Epithelial cell of prostate (primary cell): Measurements from ENCODE around the gene MALL.
"Not testable (repeated sequence)": the region's sequence is repeated elsewhere in the genome, so short reads cannot be mapped to it uniquely, and the experiment has no call there.

Experiments used
- DNase-seq: peaks from one replicate; pipeline ENCODE4 v3.0.0-alpha.2; 2011; ENCODE audit warnings: low read depth, low spot score
- H3K27ac ChIP-seq: fragments of 450-650 bp; 2 replicates; pipeline ENCODE4 v1.5.1; 2017; ENCODE audit warnings: mild to moderate bottlenecking

MALL gene

DNA sequence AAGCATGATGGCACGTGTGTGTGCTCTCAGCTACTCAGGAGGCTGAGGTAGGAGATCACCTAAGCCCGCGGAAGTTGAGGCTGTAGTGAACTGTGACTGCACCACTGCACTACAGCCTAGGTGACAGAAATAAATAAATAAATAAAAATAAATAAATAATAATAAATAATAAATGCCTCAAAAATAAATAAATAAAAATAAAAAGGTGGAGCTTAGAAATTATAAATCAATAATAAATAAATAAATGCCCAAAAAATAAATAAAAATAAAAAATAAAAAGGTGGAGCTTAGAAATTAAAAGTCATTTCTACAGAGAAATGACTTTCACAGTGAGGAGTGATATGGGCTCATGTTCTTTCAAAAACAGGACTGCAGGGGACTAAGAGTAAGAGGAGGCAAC is 6.0 kb upstream of the MALL start:
- DNase-seq: no peak
- H3K27ac ChIP-seq: no peak overlapping the region

DNA sequence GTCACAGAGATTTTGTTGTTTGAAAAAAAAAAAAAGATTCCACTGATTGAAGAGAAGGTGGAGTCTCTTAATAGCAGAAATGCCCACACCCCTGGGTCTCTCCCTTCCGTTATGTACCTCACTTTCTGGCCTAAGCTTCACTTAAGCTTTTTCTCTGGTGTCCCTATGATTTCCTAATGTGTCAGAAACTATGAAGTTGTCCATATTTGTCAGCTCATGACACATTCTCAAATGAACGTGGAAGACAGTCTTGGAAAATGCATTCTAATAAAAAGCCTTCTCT is 5.4 kb upstream of the MALL start:
- no peak for DNase-seq
- H3K27ac ChIP-seq: no peak overlapping the region

DNA sequence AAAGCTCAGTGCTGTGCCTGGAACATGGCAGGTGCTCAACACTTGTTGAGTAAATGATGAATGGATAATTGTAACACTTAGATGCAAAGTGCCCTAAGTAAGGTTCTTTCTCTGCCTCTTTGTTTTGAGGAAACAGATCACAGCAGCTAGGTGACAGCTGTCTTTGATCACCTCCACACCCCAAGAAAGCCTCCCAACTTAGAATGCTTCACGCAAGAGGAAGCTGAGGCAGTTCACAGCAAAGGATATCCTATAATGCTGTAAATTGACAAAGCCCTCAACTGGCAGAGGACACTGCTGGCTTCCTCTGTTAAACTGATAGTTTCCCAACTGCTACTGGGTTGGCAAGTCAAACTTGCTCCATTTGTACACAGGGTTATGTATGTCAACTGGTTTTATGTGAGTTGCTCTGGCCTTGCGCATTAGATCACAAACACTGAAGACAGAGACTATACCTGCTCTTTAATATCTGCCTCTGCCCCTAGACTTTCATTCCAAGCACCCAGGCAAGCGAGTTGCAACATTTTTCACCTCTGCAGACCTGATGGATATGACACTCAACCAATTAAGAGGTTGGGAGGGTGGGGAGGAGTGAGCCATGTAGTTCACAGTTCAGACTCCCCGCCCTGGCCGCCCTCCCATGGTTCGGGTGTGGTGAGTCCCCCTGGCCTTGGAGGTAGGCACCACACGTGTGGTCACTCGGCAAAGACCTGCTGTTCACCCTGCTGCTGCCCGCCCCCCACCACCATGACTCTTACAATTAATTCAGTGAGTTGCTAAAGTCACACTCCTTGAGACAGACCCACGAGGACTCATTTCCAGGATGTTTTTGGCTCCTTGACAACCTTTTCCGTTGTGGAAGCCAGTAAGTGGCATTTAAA is 4.8 kb upstream of the MALL start:
- DNase-seq: no peak
- no peak overlapping the region for H3K27ac ChIP-seq

DNA sequence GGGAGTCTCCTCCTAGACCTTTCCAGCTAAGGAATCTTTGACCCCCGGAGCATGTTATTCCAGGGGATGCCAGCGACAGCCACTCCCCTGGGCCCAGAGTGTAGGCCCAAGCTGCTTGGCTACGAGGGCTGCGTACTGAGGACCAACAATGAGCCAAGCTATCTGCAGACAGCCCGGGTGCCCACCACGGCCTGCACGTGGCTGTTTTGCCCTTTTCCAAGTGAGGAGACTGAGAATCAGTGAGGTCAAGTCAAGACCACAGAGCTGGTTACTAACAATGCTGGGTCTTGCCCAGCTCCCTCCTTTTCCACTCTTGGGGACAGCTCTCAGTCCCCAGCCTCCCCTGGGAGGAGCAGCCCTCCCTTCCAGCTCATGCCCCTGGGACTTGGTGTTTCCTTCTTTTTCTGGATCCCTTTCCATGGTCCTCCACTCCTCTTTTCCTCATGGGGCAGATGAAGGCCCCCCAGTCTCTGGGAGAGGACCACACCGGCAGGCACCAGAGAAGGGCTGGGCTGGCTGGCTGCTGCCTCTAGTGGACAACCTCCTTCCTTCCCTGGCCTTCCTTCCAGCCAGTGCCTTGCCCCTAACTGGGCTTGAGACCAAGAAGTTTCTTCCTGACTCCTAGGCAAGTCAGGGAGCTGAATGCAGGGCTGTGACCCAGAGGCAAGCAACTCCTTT is 550 bp upstream of the MALL start:
- peak overlapping the region; percentile 100 for H3K27ac ChIP-seq
- DNase-seq: no peak

DNA sequence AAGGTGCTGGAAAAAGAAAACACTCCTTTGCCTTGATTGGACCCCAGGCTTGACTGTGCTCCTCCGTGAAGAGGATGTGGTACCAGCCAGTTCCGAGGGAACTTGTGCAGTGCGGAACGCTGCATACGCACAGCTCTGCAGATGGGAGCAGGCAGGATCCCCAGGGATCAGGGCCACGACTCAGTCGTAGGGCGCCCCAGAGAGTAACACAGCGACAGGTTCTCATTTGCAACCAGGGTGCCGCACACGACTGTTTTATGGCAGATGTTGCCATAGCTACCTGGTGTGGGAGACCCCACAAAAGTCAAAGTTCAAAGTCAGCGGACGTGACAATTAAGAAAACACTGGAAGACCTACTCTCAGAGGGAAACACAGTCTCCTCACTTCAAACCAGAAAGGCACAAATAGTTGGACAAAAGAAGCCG is 779 bp downstream of the MALL start:
- H3K27ac ChIP-seq: peak overlapping the region; percentile 100
- DNase-seq: no peak

DNA sequence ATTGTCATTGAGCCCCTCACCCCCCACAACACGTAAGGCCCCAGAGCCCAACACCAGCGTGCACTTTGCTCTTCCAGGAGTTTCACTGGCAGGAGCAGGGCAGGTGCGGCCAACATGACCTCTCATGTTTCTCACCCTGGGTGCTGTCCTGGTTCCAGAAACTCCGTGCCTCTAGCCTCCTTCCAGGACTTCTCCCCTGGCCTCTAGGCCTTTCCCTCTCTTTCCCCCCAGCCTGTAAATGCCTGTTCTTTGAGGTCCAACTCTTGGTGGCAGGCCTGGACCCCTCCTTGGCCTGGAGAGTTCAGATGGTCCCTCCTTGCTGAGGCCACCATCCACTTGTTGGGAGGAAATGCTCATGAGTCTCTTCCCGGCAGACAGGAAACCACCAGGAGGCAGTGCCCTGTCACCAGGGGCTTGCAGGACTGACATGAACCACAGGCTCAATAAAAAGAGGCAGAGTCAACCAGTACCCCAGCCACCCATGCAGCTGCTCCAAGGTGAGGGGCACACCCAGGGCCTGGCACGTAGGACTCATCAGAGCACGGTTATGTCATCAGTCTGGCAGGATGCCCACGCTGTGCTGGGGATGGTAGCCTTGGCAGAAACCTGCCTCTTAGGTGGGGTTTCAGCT is 1.5 kb downstream of the MALL start:
- peak; percentile 68 for DNase-seq

DNA sequence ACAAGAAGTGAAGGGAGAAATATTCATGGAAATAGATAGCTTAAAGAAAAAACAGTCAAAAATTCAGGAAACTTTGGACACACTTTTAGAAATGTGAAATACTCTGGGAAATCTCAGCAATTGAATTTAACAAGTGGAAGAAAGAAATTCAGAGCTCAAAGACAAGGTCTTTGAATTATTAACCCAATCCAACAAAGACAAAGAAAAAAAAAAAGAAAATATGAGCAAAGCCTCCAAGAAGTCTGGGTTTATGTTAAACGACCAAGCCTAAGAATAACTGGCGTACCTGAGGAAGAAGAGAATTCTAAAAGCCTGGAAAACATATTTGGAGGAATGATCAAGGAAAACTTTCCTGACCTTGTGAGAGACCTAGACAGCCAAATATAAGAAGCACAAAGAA is 7.3 kb downstream of the MALL start:
- H3K27ac ChIP-seq: peak overlapping the region; percentile 100
- not testable (repeated sequence) for DNase-seq

More for the DNA sequence above, 1.5 kb downstream of the MALL start:
- H3K27ac ChIP-seq: peak overlapping the region; percentile 100

DNA sequence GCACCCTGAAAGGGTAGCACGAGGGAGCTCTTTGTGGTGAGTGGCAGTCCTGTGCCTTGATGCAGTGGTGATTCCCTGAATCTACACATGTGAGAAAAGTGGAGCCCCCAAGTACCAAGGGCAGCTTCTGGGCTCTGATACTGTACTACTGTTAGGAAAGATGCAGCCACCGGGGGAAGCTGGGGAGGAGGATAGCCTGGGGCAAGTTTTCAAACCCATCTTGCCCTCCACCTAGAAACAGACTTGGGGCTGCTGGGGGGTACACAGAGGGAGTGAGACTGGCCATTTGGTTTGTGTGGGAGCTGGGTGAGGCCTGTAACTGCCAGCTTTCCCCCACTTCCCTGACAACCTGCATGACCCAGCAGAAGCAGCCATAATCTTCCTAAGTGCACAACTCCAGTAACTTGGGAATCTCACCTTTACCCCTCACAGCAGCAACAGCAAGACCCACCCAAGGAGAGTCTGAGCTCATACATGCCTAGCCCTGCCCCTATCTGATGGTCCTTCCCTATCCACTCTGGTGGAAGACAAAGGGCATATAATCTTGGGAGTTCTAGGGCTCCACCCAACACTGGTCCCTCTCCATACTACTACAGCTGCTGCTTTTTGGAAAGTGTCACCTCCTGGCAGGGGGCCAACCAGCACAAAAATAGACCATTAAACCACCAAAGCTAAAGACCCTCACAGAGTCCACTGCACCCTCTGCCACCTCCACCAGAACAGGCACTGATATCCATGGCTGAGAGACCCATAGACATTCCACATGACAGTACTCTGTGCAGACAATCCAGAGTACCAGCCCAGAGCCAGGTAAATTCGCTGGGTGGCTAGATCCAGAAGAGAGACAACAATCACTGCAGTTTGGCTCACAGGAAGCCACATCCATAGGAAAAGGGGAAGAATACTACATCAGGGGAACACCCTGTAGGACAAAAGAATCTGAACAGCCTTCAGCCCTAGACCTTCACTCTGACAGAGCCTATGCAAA is 8.2 kb downstream of the MALL start:
- H3K27ac ChIP-seq: peak overlapping the region; percentile 100

DNA sequence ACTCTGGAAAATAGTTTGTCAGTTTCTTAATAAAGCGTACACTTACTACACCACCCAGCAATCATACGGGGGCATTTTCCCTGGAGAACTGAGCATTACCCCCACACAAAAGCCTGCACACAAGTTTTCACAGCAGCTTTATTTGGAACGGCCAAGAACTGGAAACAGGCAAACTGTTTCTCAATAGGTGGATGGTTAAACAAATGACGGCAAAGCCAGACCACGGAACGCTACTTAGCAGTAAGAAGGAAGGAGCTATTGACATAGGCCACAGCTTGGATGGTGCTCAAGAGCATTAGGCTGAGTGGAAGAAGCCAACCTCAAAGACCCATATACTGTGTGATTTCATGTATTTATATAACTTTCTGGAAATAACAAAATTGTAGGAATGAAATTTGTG is 9.0 kb downstream of the MALL start:
- H3K27ac ChIP-seq: peak overlapping the region; percentile 100
- DNase-seq: no peak

More for the DNA sequence above, 8.2 kb downstream of the MALL start:
- no peak for DNase-seq

DNA sequence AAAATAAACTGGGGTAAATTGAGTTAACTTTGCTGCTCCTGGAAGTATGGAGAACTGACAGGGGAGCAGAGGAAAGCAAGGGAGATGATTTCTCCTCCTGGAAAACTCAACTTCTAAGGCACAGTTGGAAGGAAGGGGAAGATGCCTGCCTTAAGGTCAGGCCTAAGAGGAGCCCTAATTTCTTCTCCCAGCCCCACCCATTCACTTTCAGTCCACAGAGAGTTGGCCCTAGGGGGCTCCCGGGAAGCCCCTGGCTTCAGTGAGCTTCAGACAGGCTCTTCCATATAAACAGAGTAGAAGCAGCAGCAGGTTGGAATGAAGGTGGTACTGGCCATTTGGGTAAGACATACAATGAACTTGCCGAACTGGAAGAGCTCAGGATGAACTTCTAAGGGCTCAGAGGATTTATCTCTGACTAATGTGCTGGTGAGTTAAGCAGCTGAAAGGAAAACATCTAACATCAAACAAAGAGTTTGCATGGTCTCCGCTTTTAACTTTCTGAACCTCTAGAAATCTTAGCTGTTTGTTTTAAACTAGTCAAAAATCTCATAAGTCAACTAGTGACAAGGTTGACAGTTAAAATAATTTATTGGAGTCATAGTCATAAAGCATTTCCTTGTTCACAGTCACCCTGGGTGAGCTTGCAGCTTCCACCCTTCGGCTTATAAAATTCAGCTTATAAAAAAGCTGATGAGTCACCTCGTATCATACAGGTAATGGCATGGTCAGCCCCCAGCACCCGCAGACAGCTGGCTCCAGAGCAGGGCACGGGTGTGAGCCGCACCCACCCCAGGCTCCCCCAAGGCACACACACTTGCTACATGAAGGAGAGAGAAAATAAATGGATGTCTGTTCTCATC is 9.8 kb downstream of the MALL start:
- peak overlapping the region; percentile 100 for H3K27ac ChIP-seq

DNA sequence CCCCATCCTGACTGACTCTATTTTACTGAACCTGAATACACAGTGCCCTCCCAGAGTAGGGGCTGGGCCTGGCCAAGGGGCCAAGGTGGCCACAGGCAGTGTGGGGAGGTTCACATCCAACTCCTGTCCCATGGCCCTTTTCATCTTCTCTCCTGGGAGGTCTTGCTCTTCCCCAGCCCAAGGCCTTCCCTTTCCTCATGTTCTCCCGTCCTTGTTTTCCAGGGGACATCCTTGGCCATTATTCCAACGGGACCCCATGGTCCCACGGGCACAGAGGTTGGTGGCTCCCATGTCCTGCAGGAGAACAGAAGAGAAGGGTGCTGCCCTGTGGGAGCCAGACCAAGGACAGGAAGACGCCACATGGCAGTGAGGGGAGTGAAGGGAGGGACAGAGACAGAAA is 10.4 kb downstream of the MALL start:
- DNase-seq: no peak
- peak overlapping the region; percentile 100 for H3K27ac ChIP-seq

More for the DNA sequence above, 9.8 kb downstream of the MALL start:
- DNase-seq: peak; percentile 96

DNA sequence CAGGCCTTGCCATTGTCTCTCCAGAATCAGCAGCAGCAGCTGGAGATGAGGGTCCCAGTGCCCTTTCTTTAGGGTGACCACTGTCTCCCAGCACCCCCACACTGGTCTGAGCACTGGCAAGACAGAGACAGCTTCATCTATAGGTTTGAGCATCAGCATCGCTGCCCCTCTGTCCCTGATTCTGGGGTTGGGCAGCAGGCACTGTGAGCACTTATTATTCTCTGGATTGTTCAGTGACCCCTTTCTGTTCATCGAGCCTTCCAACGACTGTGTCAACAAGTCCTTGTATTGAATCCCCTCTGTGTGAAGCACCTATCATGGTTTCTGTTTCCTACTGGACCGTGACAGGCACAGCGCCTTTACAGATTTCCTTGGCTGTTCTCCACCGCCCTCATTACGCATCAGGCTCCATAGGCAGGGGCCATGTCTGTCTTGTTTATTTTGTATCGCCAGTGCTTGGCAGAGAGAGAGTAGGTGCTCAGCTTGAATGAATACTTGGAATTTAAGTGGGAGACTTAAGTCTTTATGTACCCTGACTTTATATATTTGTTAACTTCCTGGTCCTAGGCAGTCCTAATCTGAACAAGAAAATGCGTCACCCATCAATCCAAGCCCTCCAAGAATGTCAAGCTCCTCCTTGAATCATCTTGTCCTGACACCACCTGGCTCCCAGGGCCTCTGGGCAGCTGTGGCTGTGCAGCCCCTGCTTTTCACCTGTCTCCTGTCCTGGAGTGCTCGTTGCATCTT is 11.4 kb downstream of the MALL start:
- DNase-seq: no peak
- H3K27ac ChIP-seq: peak overlapping the region; percentile 100

DNA sequence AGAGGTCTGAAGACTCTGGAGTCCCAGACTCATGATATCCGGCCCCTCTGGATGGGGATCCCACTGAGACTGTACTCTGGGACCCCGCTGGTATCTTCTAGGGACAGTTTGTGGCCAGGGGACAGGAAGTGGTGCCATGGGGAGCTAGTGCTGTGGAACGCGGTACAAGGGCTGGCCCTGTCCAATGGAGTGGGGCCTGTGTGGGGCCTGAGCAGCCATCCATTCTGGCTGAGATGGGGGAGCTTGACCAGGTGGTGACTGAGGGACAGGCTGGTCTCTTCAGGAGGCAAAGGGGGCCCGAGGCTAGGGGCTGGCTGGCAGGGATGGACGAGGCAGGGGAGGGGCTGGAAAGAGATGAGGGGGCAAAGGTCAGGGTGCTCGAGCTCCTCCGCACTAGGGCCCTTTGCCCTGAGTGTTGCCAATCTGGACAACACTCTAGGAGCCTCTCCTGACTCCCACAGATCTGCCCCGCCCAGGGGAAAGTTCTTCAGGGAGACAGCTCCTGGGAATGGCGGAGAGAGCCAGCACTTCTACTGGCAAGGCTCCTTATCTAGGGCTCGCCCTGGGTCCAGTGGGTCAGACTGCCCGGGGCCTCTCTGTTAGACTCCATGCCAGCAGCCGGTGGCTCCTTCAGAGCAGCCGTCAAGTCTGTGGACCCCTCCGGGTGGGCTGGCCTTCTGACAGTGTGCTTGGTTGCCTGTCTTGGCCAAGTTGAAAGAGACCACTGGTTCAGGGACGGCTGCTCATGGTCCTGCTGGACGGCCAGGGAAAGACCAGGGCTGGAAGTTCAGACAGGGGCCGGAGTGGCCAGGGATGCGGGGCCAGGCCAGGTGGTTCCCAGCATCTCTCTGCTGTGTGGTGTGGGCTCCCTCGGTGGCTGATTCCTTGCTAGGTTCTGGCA is 12.3 kb downstream of the MALL start:
- peak overlapping the region; percentile 100 for H3K27ac ChIP-seq

DNA sequence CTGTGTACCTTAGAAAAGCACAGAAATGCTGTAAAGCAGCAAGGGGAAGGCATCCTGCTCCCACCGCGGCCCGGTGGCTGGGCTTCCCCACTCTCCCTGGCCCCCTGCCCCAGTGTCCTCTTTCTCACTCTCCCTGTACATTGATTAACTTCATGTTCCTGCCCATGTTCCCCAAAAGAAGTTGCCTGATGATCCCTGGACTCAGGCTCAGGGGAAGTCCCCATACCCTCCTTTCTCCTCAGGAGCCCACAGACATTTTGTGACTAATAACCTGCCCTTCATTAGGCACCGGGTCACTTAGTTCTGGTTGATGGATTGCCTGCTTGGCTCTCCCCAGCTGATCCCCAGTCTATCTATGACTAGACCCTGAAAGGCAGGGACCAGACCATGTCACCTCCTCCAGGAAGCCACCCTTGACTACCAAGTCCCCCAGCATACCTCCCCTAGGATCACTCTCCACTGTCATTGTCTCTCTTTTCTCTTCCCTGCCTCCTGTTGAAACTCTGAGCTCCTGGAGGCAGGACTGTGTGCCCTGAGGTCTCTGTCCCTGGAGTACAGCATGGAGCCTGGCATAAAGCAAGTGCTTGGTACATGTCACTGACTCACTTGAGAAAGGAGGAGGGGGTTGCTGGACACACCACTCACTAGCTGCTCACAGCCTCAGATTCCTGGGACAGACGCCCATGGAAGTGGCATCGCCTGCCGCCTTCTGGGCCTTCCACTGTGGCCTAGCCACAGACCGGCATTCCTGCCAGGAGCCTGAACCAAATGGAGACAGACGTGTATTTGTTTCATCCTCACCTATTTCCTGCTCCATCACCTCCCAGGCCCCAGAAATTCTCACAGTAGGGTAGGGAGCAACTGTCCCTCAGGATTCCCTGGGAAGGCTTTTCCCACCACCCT is 13.5 kb downstream of the MALL start:
- no peak for DNase-seq

More for the DNA sequence above, 12.3 kb downstream of the MALL start:
- DNase-seq: no peak

DNA sequence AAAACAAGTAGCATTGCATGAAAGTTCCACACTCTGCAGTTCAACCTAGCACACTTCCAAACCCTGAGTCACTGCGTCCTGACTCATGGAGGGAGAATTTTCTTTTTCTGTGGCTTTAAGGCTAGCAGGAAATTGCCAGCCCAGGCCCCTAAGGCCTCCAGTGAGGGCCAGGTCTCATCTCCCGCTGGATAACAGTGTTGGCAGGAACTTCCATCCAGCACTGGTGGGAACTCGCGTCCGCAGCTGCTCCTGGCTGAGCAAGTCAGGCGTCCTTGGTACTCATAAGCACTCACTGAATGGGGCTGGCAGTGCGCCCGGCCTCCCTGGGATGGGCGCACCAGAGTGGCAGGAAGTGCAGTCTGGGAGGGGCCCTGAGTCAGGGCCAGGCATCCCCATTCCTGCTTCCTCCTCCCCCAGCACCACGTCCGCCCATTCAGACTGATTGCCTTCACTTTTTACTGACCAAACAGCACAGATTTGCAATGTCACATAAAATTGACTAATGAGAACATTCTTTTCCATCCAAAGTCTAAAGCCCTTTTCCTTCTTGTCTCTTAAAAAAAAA is 14.3 kb downstream of the MALL start:
- DNase-seq: peak; percentile 99
- H3K27ac ChIP-seq: peak overlapping the region; percentile 100

More for the DNA sequence above, 13.5 kb downstream of the MALL start:
- H3K27ac ChIP-seq: peak overlapping the region; percentile 100

DNA sequence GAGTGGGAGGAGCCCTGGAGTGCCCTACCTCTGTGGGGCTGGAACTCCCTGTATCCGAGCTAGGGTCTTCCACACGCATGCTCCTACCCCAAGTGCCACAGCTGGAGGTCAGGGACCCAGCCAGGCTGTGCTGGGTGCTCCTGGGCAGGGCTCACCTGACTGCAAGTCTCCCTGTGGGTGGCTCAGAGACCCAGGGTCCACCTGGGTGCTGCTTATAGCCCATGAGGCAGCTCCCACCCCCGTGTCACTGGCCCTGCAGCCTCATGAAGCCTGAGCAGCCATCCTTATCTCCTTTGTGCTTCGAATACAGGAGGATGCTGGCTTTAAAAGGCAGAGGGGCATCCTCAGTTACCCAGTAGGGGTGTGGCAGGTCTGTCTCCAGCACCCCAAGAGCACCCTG is 14.7 kb downstream of the MALL start:
- peak overlapping the region; percentile 100 for H3K27ac ChIP-seq
- not testable (repeated sequence) for DNase-seq
